ENCODE data around the gene CNTN3. TPM values are rescaled to one million over a fixed set of nuclear protein-coding genes. Genes with fewer than 3 reads are reported as not detected.

CNTN3 gene
- total RNA-seq, 3 donors from 2014 or later (not counting 1 experiment from before 2014, with no cell fraction given), result not detected

DNA sequence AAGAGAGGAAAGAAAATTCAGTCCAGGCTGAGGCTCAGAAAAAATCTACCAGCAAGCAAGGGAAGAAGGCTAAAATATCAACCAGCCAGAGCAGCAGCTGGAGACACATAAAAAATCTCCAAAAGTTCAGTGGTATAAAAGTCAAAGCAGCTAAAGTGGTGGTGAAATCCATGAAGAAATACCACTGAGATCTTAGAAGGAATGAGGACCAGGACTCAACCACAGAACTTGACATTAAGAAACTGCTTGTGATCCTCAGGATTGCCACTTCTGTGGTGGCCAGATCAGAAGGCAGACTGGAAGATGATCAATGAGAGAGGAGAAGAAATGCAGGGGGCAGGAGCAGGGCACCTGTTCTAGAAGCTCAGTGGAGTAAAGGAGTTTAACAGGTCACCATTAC, 22.5 kb downstream of the CNTN3 start:
- TF ChIP-seq, protein P1, sequence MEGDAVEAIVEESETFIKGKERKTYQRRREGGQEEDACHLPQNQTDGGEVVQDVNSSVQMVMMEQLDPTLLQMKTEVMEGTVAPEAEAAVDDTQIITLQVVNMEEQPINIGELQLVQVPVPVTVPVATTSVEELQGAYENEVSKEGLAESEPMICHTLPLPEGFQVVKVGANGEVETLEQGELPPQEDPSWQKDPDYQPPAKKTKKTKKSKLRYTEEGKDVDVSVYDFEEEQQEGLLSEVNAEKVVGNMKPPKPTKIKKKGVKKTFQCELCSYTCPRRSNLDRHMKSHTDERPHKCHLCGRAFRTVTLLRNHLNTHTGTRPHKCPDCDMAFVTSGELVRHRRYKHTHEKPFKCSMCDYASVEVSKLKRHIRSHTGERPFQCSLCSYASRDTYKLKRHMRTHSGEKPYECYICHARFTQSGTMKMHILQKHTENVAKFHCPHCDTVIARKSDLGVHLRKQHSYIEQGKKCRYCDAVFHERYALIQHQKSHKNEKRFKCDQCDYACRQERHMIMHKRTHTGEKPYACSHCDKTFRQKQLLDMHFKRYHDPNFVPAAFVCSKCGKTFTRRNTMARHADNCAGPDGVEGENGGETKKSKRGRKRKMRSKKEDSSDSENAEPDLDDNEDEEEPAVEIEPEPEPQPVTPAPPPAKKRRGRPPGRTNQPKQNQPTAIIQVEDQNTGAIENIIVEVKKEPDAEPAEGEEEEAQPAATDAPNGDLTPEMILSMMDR (IDR thresholded peaks at IDR 0.05), result no peak
- peaks cover 9 to 11% of the 10 kb centered on the region in 2 donors for H3K9me3 Mint-ChIP-seq
- Histone ChIP-seq H3K27ac (ENCODE audit: low read length) (no peak overlapping the region), H3K4me1 (ENCODE audit: control insufficient read depth, insufficient read depth, low read length) (no peaks in the 10 kb centered on the region), H3K36me3 (ENCODE audit: control insufficient read depth, insufficient read depth, low read length) (no peaks in the 10 kb centered on the region), H3K27me3 (ENCODE audit: control insufficient read depth, insufficient read depth, low read length) (no peaks in the 10 kb centered on the region), H3K9me3 (ENCODE audit: control insufficient read depth, insufficient read depth, low read length) (no peaks in the 10 kb centered on the region), H3K4me3 (ENCODE audit: low read length) (no peak overlapping the region)
- H3K27me3 Mint-ChIP-seq (ENCODE audit: low read depth in 2 of 2), result no peaks in the 10 kb centered on the region
- intact Hi-C loops (cut with micrococcal nuclease), result no loop called here
- no peak overlapping the region for H3K27ac Mint-ChIP-seq
- no peak overlapping the region for H3K4me3 Mint-ChIP-seq
- H3K4me1 Mint-ChIP-seq, result no peaks in the 10 kb centered on the region
- ATAC-seq (no peak), DNase-seq (no peak)
- H3K36me3 Mint-ChIP-seq, result no peaks in the 10 kb centered on the region

- Mint-ChIP-seq H3K36me3 (no peaks in the 10 kb centered on the region), H3K27ac (no peak overlapping the region), H3K4me1 (no peaks in the 10 kb centered on the region), H3K4me3 (no peak overlapping the region), H3K27me3 (ENCODE audit: low read depth in 2 of 2) (no peaks in the 10 kb centered on the region), H3K9me3 (peaks cover 9 to 11% of the 10 kb centered on the region in 2 donors)
- DNase-seq (no peak), ATAC-seq (no peak)
- no peaks in the 10 kb centered on the region for H3K36me3 ChIP-seq (ENCODE audit: control insufficient read depth, insufficient read depth, low read length)
- no peaks in the 10 kb centered on the region for H3K27me3 ChIP-seq (ENCODE audit: control insufficient read depth, insufficient read depth, low read length)
- WGBS (ENCODE audit: insufficient coverage), result 67% methylated on average over 2 of the region's 2 CpGs
- TF ChIP-seq, protein P1 (IDR thresholded peaks at IDR 0.05), result no peak
- no peak overlapping the region for H3K27ac ChIP-seq (ENCODE audit: low read length)
- H3K4me3 ChIP-seq (ENCODE audit: low read length), result no peak overlapping the region
- intact Hi-C loops (cut with micrococcal nuclease), result no loop called here
- H3K9me3 ChIP-seq (ENCODE audit: control insufficient read depth, insufficient read depth, low read length), result no peaks in the 10 kb centered on the region
- H3K4me1 ChIP-seq (ENCODE audit: control insufficient read depth, insufficient read depth, low read length), result no peaks in the 10 kb centered on the region
These were observed 23.1 kb downstream of the CNTN3 start for GRCh38 chr3:74591342-74591741.

DNA sequence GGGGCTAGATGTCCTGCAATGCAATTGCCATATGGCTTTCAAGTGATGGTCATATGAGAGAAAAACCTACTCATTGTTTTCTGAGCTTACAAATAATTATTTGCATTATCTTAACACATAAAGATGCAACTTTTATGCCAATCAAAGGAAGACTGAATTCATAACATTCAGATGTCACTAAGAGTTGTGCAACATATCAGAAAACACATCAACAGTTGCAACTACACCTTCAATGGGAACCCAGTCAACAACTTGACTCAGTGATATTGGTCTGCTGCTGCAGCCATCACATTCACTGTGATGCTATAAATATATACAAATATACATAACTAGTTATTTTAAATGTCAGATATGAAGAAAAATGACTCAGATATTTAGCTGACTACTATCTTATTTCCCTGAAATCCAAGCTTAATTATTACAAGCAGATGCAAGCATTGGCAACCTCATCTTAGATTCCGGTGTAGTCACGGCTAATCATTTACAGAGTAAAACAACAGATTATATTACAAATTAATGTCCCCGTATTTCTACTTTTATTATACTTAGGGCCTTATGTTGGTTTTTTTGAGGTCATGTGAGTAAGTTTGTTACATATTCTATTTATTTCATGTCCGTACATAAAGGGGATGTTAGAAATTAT, 23.7 kb downstream of the CNTN3 start:
- no peak overlapping the region for H3K4me3 ChIP-seq (ENCODE audit: low read length)
- Mint-ChIP-seq H3K27me3 (ENCODE audit: low read depth in 2 of 2) (no peaks in the 10 kb centered on the region), H3K27ac (no peak overlapping the region), H3K4me1 (no peaks in the 10 kb centered on the region), H3K36me3 (no peaks in the 10 kb centered on the region), H3K9me3 (peaks cover 9 to 11% of the 10 kb centered on the region in 2 donors), H3K4me3 (no peak overlapping the region)
- intact Hi-C loops (cut with micrococcal nuclease), result no loop called here
- H3K27ac ChIP-seq (ENCODE audit: low read length), result no peak overlapping the region
- no peaks in the 10 kb centered on the region for H3K4me1 ChIP-seq (ENCODE audit: control insufficient read depth, insufficient read depth, low read length)
- no peaks in the 10 kb centered on the region for H3K9me3 ChIP-seq (ENCODE audit: control insufficient read depth, insufficient read depth, low read length)
- TF ChIP-seq, protein P1 (IDR thresholded peaks at IDR 0.05), result no peak
- no peaks in the 10 kb centered on the region for H3K27me3 ChIP-seq (ENCODE audit: control insufficient read depth, insufficient read depth, low read length)
- 100% methylated on average over 2 of the region's 4 CpGs for WGBS (ENCODE audit: insufficient coverage)
- H3K36me3 ChIP-seq (ENCODE audit: control insufficient read depth, insufficient read depth, low read length), result no peaks in the 10 kb centered on the region
- no peak for DNase-seq
- no peak for ATAC-seq

- Histone ChIP-seq H3K27me3 (ENCODE audit: control insufficient read depth, insufficient read depth, low read length) (no peaks in the 10 kb centered on the region), H3K9me3 (ENCODE audit: control insufficient read depth, insufficient read depth, low read length) (peaks cover 3% of the 10 kb centered on the region), H3K36me3 (ENCODE audit: control insufficient read depth, insufficient read depth, low read length) (no peaks in the 10 kb centered on the region), H3K27ac (ENCODE audit: low read length) (no peak overlapping the region), H3K4me3 (ENCODE audit: low read length) (no peak overlapping the region), H3K4me1 (ENCODE audit: control insufficient read depth, insufficient read depth, low read length) (no peaks in the 10 kb centered on the region)
- Mint-ChIP-seq H3K36me3 (no peaks in the 10 kb centered on the region), H3K27ac (no peak overlapping the region), H3K4me3 (no peak overlapping the region), H3K9me3 (peaks cover 5 to 11% of the 10 kb centered on the region in 2 donors), H3K27me3 (ENCODE audit: low read depth in 2 of 2) (no peaks in the 10 kb centered on the region), H3K4me1 (no peaks in the 10 kb centered on the region)
- DNase-seq, result no peak
- TF ChIP-seq, protein P1 (IDR thresholded peaks at IDR 0.05), result no peak
- no peak for ATAC-seq
- 67% methylated on average over 1 of the region's 2 CpGs for WGBS (ENCODE audit: insufficient coverage)
- intact Hi-C loops (cut with micrococcal nuclease), result no loop called here
These were observed 29.7 kb downstream of the CNTN3 start for GRCh38 chr3:74584782-74585181.

All from natural killer cell (primary cell).